NCI-H187 (cell line): ENCODE data around the gene ZNRF3.

Experiments
- DNase-seq, 2 experiments: peaks; one replicate each; lab custom pipeline; 2025; lab: John Stamatoyannopoulos, UW

The ZNRF3 gene

GRCh38 chr22:29092243-29092642 lies 208.9 kb downstream of the ZNRF3 start:
- no peak for DNase-seq

GRCh38 chr22:29093030-29093429 lies 209.7 kb downstream of the ZNRF3 start:
- DNase-seq, result no peak

DNA sequence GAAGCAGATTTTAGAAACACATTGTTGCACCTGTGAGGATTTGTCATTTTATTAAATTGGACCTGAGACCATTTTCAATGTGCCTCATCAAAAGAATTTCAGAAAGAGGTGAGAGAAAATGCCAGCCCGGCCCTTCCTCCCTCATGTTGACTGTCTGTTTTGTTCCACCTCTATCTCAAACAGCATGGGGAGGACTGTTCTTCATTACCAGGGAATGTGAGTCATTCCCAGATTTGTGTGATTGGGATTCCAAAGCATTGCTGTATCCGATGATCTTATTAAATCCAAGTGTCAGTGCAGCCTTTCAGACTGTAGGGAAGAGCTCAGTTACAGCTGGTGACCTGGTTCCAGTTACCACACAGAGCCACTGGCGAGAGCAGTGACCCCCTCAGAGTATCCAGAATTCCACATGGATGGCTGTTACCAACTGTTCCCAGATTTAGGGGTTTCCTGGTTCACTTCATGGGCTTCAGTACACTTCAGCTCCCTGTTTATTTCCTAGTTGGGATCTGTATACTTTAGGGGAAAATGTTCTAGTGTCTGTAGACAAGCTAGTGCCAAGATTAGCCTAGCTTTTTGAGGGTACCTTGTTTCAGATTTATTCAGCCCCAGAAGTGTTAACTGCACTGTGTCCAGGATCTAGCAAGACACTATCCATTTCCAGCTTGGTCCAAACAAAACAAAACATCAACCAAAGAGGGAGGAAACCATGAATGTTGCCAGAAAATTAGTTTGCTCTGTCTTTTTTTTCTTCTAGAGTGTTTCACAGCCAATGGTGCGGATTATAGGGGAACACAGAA lies 210.3 kb downstream of the ZNRF3 start:
- no peak for DNase-seq

DNA sequence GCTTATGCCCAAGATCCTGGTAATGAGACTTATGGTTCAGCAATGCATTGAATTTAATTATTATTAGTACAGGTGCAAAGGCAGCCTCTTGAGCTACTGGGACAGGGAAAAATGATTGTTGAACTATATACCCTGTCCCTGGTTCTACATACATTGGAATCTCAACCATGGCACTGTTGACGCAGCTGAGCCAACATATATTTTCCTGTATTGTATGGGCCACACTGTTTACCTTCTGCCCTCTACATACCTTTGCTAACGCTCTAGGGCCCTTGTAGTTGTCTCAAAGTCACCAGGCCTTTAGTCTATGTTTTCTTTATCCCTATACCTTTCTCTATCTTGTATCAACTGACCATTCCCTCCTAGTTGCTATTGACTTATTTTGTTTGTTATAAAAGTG lies 212.1 kb downstream of the ZNRF3 start:
- no peak for DNase-seq

- DNase-seq, result no peak
Observed at GRCh38 chr22:29096736-29097669, 213.6 kb downstream of the ZNRF3 start.

DNA sequence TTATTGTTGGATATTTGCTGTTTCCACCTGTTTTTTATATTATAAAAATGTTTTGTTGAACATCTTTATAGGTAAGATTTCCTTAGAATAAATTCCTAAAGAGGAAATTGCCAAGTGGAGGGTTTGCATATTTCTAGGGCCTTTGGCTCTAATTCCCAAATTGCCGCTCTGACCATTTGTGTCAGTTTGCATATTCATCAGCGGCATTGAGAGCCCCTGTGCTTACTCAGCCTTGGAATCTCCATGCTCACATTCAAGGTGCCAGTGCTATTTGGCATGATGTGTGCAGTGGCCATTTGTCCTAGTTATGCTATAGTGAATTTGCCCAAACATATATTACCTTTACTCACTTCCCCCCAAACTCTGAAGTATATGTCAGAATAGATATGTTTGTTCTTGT lies 214.9 kb downstream of the ZNRF3 start:
- no peak for DNase-seq

- no peak for DNase-seq
Observed at GRCh38 chr22:29102300-29102699, 218.9 kb downstream of the ZNRF3 start.

- no peak for DNase-seq
Observed at GRCh38 chr22:29103121-29103520, 219.7 kb downstream of the ZNRF3 start.

- DNase-seq, result no peak
Observed at GRCh38 chr22:29105468-29105867, 222.1 kb downstream of the ZNRF3 start.

DNA sequence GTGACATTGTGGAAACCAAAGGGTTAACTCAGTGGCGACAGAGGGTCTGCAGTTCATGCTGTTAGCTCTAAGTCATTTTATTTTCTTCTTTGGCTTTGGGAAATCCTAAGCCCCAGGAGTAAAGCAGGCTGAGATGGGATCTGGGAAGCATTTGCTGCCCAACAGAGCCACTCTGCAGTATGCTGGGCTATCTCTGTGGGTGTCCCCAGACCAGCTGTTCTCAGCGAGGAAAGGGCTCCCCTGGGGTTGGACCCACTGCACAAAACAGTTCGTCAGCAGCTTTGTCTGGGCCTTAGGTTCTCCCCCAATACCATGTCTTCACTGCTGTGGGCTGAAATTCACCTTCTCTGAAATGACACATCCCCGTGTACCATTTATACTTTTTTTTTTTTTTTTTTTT lies 223.5 kb downstream of the ZNRF3 start:
- no peak for DNase-seq
